Inflammatory macrophage treated with lipopolysaccharide for 4 hours (primary cell): ENCODE results near the gene SCYGR2.
"Not testable (repeated sequence)": the region's sequence is repeated elsewhere in the genome, so short reads cannot be mapped to it uniquely, and the experiment has no call there.

Experiments used
- DNase-seq: peaks from one replicate; pipeline ENCODE4 v3.0.0-alpha.2; 2020

SCYGR2 gene, protein sequence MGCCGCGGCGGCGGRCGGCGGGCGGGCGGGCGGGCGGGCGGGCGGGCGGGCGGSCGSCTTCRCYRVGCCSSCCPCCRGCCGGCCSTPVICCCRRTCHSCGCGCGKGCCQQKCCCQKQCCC

DNA sequence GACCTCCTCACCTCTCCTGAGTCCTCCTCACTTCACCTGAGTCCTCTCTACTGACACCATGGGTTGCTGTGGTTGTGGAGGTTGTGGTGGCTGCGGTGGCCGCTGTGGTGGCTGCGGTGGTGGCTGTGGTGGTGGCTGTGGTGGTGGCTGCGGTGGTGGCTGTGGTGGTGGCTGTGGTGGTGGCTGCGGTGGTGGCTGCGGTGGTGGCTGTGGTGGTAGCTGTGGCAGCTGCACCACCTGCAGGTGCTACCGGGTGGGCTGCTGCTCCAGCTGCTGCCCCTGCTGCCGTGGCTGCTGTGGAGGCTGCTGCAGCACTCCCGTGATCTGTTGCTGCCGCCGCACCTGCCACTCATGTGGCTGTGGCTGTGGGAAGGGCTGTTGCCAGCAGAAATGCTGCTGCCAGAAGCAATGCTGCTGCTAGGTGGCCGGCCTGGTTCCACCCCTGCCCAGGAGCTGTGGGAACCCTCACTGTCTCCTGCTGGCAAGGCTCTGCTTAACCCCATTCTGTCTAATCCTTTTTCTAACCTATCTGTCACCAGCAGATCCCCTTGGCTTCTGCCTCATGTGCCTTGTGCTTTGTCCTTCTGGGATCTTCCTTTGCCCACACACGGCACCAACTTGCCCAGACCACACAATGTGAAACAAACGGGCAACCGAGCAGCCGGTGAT, at the start of gene SCYGR2:
SCYGR2 (plus strand) TSS at position 59 of the 669 bp plus-strand sequence; CDS start at position 59, 0 bp downstream.
- DNase-seq, result not testable (repeated sequence)

DNA sequence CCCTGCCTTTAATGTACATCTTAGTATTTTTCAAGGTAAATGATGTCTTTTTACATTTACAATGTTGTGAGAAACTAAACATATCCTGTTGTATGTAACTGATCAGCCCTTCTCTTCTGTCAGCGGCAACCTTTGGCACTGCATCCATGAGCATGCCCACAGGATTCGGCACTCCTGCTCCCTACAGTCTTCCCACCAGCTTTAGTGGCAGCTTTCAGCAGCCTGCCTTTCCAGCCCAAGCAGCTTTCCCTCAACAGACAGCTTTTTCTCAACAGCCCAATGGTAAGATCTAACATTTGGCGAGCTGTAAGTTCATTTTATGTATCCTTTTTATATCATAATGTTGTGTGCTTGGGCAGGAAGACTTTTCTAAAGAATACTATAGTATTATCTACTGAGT, 46.9 kb upstream of the SCYGR2 start:
- DNase-seq, result no peak

DNA sequence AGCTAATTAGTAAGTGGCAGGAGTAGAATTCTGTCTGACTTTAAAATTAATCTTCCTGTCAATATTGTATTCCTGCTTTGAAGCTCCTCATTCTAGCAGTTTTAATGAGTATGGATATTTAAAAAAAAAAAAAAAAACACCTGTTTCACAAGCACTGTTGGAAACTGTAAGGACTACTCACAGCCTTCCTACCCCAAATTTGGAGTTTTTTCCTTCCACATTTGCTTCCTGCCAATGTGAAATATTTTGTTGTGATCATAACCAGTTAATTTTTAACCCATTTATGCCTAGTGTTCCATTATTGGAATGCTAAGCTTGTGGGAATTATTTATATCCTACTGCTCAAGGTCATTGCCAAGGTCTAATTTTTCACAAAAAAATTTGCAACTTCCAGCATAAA, 36.1 kb upstream of the SCYGR2 start:
- DNase-seq, result no peak

DNA sequence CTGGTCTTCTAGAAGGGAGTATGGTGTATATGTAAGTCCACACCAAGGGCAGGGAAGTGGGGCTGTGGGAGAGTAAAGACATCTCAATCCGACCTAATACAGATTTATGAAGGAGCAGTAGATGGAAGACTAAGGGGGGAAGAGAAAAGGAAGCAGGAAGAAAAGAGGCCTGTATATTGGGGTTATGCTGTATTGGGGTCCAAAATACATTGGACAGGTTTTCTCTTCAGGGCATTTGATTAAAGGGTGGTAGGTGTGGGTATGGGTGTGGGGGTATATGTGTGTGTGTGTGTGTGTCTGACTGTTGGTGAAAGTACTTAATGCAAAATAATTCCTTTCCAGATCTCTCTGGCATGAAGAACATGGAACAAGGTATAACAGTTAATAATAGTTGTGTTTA, 33.6 kb upstream of the SCYGR2 start:
- DNase-seq, result no peak

DNA sequence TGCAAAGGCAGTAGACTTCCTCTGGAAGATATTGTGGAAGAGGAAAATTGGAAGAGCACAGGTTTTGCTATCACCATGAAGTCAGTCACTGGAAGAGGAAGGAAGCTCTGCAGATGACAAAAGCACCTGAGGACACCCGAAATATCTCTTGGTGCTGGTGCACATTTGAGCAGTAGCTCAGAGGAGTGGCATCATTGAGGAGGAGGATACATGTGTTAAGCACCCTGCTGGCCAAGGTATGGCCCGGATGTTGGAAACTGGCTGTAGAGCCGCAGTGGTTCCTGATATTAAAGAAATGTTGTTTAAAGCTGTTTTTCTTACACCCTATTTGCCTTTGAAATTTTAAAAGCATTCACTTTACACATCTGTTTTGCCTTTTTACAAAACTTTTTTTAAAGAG, 32.7 kb upstream of the SCYGR2 start:
- DNase-seq, result no peak

DNA sequence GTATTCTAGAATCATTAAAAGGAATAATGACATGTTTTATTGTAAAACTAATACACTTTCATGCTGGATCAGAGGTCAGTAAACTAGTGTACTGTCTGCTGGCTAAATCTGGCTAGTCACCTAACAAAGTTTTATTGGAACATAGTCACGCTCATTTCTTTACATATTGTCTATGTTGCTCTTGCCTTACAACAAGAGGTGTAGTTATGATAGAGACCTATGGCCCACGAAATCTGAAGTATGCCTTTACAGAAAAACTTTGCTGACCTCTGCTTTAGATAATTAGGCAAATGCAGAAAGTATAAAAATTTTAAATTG, 29.9 kb upstream of the SCYGR2 start:
- no peak for DNase-seq

DNA sequence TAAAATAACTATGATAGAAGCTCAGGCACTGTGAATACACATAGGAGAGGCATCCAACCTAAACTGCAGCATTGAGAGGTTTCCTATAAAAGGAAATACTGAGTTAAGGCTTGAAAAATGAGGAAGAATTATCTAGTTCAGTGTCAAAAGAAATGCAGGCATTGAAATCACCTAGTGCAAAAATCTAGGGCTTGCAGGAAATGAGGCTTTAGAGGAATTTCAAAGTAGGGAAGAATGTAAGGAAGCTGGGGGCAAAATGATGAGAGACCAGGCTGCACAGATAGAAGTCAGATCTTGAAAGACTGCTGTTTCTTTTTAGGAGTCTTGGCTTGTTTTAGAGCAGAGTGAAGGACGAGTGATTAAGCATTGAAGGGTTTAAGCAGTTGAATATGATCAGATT, 28.1 kb upstream of the SCYGR2 start:
- no peak for DNase-seq

DNA sequence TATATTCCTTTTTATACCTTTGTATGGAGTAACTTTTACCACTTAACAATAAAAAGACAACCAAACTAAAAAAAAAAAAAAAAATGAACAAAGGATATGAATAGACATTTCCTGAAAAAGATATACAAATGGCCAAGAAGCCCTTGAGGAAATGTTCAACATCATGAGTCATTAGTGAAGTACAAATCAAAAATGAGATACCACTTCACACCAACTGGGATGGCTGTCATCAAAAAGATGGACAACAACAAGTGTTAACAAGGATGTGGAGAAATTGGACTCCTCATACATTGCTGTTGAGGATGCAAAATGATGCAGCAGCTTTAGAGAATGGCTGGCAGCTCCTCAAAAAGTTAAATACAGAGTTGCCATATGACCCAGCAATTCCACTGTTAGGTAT, 22.6 kb upstream of the SCYGR2 start:
- no peak for DNase-seq

DNA sequence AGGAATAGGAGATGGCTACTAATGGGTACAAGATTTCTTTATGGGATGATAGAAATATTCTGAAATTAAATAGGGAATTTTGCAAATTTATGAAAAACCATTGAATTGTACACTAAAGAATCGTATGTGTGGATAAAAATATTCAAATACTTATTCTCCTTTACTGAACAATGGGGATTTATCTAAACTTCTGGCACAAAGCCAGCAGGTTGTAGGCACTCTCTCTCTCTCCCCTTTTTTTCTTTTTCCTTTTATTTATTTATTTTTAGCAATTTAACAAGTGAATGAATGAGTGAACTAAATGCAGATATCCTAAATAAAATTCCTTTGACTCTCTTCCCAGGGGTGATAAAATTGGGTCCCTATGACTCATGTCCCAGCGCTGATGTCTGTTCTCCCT, 21.9 kb upstream of the SCYGR2 start:
- DNase-seq, result no peak

DNA sequence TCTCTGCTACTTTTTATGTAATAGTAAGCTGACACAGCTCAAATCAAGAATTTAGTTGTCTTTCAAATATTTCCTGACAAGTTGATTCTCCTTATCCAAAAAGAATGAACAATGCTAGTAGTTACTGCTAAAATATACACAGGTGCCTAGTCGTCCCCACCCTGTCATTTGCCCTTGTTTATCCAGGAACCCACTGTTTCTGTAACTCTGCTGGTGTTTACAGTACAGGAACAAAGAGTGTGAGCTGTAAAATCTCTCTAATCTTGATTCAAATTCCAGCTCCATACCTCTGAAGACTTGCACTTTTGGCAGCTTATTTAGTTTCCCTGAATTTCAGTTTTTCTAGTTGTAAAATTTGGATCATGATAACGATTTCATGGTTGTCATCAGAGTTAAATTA, 21.1 kb upstream of the SCYGR2 start:
- DNase-seq, result no peak

DNA sequence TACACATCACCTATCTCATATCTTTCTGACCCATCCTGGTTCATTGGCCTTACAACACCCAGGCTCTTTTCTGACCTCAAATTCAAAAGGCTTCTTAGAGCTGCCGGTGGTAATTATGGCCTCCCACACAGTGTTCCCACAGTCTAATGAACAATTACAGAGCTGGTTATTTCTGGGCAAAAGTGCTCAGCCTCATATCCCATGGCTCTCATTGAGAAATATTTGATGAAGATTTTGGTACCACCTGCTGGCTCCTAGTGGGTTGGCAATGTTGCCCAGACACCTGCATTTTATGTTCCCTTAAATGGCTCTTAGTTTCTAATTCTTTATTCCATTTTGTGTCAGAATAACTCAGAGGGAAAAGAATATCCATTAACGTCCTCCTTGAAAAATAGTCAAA, 20.1 kb upstream of the SCYGR2 start:
- DNase-seq, result no peak

DNA sequence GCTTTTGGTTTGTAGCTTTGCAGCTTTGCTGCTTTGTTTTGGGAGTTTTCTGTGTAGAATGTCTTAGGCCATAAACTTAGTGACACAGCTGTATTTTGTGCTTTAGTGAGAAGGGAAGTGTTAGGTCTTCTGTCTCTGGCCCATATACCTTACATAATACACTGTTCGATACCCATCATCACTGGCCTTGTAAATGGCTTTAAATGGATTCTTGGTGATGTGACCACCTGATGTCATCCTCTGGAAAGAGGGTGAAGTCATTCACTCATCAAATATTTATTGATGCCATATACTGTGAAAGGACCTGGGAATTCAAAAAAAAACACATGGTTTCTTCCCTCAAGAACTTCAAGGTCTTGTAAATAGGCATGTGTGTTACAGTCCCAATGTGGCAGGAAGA, 18.9 kb upstream of the SCYGR2 start:
- no peak for DNase-seq

DNA sequence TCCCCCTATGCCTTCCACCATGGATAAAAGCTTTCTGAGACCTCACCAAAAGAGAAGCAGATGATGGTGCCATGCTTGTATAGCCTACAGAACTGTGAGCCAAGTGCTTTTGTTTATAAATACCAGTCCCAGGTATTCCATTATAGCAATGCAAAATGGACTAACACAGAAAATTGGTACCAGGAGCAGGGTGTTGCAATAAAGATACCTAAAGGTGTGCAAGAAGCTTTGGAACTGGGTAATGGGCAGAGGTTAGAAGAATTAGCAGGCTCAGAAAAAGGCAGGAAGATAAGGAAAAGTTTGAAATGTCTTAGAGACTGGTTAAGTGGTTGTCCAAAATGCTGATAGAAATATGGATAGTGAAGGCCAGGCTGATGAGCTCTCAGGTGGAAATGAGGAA, 16.3 kb upstream of the SCYGR2 start:
- DNase-seq, result no peak

DNA sequence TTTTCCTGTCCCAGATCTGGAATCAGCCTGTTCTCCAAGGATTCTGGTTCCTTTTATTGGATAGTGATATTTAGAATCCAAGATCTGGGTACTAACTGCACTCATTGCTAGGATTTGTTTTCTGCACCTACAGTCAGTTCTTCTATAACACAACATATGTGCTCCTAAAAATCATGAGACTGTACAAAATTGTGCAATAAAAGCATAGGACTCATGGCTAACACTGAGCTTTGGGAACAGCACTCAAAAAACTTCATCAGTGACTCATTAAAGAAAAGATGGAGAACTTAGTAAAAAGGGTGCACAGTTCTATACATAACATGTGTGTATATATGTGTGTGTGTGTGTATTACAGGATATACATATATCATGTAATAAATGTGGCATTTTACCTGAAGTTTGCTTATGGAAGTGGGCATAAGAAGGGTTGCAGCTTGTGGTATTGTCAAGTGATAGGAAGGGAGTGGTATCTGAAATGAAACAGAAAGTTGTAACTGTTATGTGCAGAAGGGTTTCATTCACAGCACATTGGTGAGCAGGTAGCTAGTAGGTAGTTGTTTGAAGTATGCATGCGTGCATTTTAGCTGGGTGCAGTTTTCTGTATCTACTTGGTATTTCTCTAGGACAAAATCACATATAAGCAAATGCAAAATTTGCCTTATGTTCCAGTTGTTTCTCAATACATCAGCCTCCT, 5.9 kb upstream of the SCYGR2 start:
- peak; percentile 20 for DNase-seq

DNA sequence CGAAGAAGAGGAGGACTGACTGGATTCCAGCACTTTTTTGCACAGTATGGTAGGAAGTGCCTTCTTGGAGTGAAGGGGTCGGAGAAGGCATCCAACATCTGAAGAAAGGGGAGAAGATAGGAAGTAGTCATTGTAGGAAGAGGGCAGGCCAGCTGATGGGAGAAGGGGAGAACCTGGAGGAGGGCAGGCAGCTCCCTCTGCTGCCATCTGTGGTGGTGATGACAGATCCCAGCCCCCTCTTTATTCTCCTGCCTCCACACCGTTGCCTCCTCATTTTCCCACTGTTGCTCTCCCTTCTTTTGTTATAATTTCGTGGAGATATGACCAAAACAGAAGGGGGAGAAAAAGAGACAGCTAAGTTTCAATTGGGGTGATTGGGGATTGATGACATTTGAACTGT, 2.9 kb upstream of the SCYGR2 start:
- DNase-seq, result no peak

DNA sequence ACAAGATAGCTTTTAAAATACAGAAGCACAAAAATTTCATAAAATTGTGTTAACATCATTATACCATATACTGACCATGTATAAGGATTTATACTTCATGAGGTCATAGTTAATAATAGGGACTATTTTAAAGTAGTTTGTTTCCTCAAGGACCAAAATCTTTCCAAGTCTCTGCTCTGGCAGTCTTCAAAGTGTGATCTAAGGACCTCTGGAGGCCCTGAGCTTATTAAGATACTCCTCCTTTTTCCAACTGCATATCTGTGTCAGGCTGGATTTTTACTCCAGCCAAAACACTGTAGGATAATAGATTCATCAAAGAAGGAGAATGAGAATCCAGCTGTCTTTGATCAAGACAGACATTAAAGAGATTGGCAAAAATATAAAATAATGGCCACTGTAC, 1.7 kb upstream of the SCYGR2 start:
- DNase-seq, result no peak

DNA sequence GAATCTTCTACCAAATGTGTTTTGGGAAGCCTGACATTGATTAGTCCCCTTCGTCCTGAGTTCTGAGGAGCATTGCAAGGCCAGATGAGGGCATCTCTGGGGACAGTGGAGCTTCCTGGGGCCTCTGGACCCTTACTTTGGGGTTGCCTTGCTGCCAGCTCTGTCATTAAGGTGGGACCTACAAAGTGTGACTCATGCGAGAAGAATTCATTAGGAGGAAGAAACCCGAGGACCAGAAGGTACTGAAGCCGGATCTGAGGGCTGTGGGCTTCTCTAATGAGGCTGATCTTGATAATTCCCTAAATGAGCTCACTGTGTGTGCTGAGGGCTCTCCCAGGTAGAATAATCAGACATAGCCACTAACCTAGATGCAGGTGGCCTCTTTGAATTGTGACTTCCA, 695 bp upstream of the SCYGR2 start:
- no peak for DNase-seq

DNA sequence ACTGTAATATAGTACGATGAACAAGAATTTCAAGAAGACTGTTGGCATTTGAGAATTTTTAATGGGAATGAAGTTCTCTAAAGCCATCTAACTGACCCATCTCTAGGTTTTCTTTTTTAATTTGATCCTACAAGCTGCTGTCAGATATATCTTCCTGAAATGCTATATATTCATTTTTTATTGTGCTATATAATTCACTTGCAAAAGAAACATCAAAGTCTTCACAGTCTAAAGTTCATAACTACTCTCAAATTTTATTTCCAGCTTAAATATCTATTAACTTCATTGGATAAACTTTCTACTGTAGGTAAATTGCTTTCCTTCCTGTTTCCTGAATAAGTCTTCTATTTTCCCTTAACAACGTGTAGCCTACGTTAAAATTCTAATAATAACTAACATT, 3.7 kb downstream of the SCYGR2 start:
- DNase-seq, result no peak

DNA sequence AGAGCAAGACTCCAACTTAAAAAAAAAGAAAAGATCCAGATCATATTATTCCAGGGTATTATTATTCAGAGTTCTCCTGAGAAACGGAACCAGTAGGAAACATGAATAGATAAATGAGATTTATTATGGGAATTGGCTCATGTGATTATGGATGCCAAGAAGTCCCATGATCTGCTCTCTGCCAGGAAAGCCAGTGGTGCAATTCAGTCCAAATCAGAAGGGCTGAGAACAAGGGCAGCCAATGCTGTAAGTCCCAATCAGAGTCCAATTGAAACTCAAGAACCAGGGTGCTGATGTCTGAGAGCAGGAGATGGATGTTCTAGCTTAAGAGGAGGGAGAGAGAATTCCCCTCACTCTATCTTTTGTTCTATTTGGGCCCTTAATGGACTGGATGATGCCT, 7.8 kb downstream of the SCYGR2 start:
- DNase-seq, result no peak

DNA sequence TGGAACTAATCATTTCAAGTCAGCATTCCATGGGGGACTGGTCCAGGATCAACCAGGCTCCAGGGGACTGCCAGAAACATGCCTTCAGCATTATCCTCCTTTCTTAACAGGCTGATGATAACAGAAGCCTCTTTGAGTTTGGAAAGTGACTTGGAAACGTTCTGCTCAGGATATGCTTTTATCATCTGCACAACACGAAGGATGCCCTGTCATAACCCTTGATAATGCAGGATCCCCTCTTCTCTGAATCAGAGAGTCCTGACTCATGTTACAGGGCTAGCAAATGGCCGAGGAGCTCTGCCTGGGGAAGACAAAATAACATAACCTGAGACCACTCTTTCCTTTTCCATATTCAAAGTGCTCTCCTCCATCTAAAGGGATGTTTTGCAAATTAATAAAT, 9.2 kb downstream of the SCYGR2 start:
- no peak for DNase-seq

DNA sequence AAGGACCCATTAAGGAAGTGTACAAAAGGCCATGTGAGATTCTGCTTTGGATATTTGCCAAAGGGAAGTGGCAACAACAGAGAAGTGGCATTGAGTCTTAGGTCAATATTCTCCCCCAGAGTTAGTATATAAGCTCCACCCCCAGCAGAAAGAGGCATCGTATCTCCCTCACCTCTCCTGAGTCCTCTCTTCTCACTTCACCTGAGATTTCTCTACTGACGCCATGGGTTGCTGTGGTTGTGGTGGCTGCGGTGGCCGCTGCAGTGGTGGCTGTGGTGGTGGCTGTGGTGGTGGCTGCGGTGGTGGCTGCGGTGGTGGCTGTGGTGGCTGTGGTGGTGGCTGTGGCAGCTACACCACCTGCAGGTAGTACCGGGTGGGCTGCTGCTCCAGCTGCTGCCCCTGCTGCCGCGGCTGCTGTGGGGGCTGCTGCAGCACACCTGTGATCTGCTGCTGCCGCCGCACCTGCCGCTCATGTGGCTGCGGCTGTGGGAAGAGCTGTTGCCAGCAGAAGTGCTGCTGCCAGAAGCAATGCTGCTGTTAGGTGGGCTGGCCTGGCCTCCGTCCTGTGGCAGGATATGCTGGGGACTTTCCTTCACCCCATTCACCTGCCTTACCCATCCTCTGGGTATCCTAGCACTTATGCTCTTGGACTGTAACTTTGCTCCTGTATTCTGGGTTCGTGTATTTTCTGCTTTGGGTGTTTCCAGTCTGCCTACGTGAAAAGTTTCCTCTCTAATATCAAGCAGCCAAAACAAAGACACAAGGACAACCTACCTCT, 10.1 kb downstream of the SCYGR2 start:
- DNase-seq, result peak; percentile 90

DNA sequence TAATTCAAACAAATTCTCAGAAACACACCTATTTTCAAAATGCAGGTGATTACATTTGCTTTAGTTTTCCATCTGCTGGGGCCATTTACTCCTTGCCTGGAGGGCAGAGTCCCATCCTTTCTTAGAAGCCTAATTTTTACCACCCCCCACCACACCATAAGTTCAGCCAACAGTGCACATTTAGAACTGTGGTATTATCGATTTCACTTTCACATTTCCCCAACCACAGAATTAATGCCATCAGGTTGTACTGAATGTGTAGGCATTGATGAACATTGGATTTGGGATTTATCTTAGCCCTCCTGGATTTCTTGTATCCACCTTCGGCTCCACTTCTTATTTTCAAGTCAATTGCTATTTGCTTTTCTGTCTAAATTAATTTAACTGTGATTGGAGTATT, 11.4 kb downstream of the SCYGR2 start:
- no peak for DNase-seq

DNA sequence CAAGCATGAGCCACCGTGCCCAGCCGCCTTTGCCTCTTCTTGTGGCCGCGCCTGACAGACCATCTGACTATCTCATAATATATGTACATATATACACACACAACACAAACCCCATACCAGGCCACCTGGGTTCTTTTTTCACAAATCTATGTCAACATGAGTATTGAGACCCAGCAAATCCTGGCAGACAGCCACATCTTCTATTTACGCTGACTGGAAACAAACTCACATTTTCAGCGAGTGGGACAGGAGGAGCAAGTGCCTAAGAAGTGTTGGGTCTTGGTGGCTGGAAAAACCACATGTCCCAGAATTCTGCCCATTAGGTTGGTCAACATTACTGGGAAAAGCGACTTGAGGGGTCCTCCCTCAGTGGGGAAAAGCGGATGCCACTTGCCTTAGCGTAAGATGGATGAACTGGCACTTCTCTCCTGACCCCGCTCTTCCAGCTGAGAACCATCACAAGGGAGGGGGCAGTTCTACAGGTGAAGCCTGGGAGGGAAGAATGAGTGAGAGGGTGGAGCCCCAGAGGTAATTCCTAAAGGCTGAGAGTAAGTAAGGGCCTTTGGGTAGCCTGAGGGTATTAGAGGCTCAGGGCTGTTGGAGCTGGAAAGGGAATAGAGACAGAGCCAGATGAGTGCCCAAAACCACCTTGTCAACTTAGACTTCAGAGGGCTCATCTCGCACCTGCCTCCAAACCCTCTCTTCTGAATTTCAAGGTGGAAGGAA, 14.0 kb downstream of the SCYGR2 start:
- DNase-seq, result no peak
